Epithelial cell of proximal tubule (primary cell): ENCODE data around the gene ZNF536. TPM values are rescaled to one million over a fixed set of nuclear protein-coding genes. Genes with fewer than 3 reads are reported as not detected.

Source experiments
- DNase-seq: peaks from one replicate; pipeline ENCODE4 v3.0.0-alpha.2; 2011; ENCODE audit warnings: low read depth
- H3K4me3 ChIP-seq: 2 replicates; pipeline ENCODE4 v1.5.1; 2011; ENCODE audit warnings: low read depth, mild to moderate bottlenecking, low read length
- CTCF ChIP-seq: conservative IDR thresholded peaks from 2 replicates; pipeline ENCODE4 v1.5.1; 2012; ENCODE audit warnings: low read depth, mild to moderate bottlenecking, low read length
- total RNA-seq: library from RNA; depleted of rRNA; stranded (reverse); fragments of >200 nt; gene quantifications from 2 replicates; pipeline ENCODE4 v1.2.3, GENCODE V29; 2015

Gene ZNF536
- total RNA-seq, 1 donor from 2014 or later: not detected

GRCh38 chr19:30555075-30555790, 183.0 kb downstream of the ZNF536 start:
- TF ChIP-seq CTCF: no peak
- DNase-seq: no peak
- no peak overlapping the region for H3K4me3 ChIP-seq

- no peak for DNase-seq
- H3K4me3 ChIP-seq: no peak overlapping the region
- TF ChIP-seq CTCF: no peak
Measured at GRCh38 chr19:30555791-30556110, 183.6 kb downstream of the ZNF536 start.

DNA sequence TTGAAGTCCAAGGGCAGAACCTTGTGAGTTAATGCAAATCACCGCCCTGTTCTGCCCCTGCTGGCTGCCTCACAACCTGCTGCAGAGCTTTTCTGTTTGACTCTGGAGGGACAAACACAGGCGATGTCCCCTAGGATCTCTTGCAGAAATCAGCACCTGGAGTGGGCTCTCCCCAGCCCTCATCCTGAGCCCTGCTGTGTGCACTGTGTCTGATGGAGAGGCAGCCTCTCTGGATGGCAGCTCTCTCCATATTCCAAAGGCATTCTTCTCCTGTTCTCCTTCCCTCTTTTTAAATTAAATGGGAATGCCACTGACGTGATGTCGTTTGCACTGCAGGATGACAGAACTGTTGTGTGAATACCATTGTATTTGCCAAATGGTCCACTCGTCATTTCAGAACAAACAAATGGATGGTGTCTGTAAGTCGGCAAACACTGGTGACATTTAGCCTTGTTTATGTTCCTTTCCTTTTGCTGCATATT, 184.1 kb downstream of the ZNF536 start:
- no peak for DNase-seq
- TF ChIP-seq CTCF: no peak

DNA sequence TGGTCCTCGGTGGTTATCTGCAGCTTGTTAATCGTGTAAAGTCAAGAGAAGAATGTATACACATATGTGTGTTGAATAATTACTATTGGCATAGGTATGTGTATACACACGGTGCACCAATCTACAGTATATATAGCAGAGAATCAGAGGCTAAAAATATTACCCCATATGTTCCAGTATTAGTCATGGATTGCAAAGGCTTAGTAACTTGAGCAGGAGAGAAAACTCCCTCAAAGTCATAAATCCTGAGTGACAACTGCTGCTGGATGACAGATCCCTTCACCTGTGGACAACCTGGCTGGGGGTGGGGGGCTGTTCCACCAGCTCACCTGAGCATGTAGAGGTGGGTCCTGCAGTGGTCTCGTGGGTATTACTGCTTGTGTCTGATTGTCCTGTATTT, 185.0 kb downstream of the ZNF536 start:
- no peak overlapping the region for H3K4me3 ChIP-seq
- no peak for TF ChIP-seq CTCF
- DNase-seq: no peak

More for the DNA sequence above, 184.1 kb downstream of the ZNF536 start:
- H3K4me3 ChIP-seq: no peak overlapping the region

DNA sequence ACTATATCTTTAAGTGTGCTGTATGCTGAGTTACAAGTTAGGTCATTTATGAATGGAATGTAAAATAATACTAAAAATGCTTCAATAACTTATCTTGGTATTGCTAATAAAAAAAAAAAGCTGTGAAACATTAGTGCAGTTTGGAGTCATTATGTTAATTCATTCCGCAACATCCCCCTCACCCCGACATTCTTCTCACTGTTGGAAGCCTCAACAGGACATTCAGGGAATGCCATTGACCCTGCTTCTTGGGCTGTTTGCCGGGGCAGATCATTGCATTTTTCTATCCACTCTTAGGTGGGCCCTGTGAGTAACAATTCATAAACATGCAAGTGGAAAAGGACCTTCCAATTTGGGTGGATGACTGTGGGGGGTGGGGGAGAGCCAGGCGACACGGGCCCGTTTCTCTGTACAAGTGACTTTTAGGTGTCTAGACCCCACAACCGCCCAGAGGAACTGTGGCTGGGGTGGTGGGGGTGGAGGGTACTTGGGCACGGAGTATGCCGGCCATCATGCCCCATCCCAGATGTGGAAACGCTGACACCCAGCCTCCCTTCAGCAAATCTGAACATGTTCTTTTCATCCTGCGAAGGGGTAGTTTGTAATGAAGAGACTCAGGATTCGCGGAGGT, 185.9 kb downstream of the ZNF536 start:
- no peak for DNase-seq
- no peak overlapping the region for H3K4me3 ChIP-seq
- no peak for TF ChIP-seq CTCF

- H3K4me3 ChIP-seq: no peak overlapping the region
- no peak for DNase-seq
- no peak for TF ChIP-seq CTCF
Measured at GRCh38 chr19:30558793-30559192, 186.6 kb downstream of the ZNF536 start.

- no peak for DNase-seq
- TF ChIP-seq CTCF: no peak
- no peak overlapping the region for H3K4me3 ChIP-seq
Measured at GRCh38 chr19:30559446-30559845, 187.3 kb downstream of the ZNF536 start.
